ENCODE measurements around the gene ZHX3.
"Not testable (repeated sequence)": the region's sequence is repeated elsewhere in the genome, so short reads cannot be mapped to it uniquely, and the experiment has no call there.

The ZHX3 gene

GRCh38 chr20:41334443-41335421, 17.2 kb upstream of the ZHX3 start:
- no peak for DNase-seq

- DNase-seq = no peak
These were observed 16.5 kb upstream of the ZHX3 start for GRCh38 chr20:41334036-41334435.

GRCh38 chr20:41331731-41332130, 14.2 kb upstream of the ZHX3 start:
- DNase-seq = no peak

- DNase-seq = no peak
These were observed 13.4 kb upstream of the ZHX3 start for GRCh38 chr20:41330941-41331340.

- no peak for DNase-seq
These were observed 12.8 kb upstream of the ZHX3 start for GRCh38 chr20:41330343-41330720.

- peak in 11 of 51 donors; percentile 3 to 49 (median 16) for DNase-seq
These were observed 12.2 kb upstream of the ZHX3 start for GRCh38 chr20:41329435-41330342.

- no peak for DNase-seq
These were observed 9.6 kb upstream of the ZHX3 start for GRCh38 chr20:41327178-41327577.

- no peak for DNase-seq
These were observed 3.4 kb upstream of the ZHX3 start for GRCh38 chr20:41320976-41321375.

- no peak for DNase-seq
These were observed 2.9 kb upstream of the ZHX3 start for GRCh38 chr20:41320441-41320840.

GRCh38 chr20:41318271-41318649, 729 bp upstream of the ZHX3 start:
- DNase-seq = peak in 1 of 51 donors; percentile 49

- peak in 50 of 51 donors; percentile 18 to 87 (median 72) for DNase-seq
These were observed 657 bp downstream of the ZHX3 start for GRCh38 chr20:41316602-41317545.

GRCh38 chr20:41316051-41316450, 1.5 kb downstream of the ZHX3 start:
- DNase-seq = peak in 1 of 51 donors; percentile 23

- DNase-seq = no peak
These were observed 3.1 kb downstream of the ZHX3 start for GRCh38 chr20:41314386-41314785.

- not testable (repeated sequence) for DNase-seq
These were observed 5.5 kb downstream of the ZHX3 start for GRCh38 chr20:41312009-41312408.

GRCh38 chr20:41309817-41310216, 7.7 kb downstream of the ZHX3 start:
- DNase-seq = no peak

GRCh38 chr20:41308726-41309413, 8.7 kb downstream of the ZHX3 start:
- DNase-seq = no peak

GRCh38 chr20:41308290-41308711, 9.2 kb downstream of the ZHX3 start:
- DNase-seq = peak in 3 of 51 donors; percentile 6 to 16 (median 11)

GRCh38 chr20:41307021-41307420, 10.5 kb downstream of the ZHX3 start:
- DNase-seq = no peak

- DNase-seq = no peak
These were observed 11.3 kb downstream of the ZHX3 start for GRCh38 chr20:41306061-41306727.

All from hypothalamus (tissue), 51 donors.